ENCODE data around the gene HSD11B1L. TPM values are rescaled to one million over a fixed set of nuclear protein-coding genes. Genes with fewer than 3 reads are reported as not detected.
"Not testable (repeated sequence)": the region's sequence is repeated elsewhere in the genome, so short reads cannot be mapped to it uniquely, and the experiment has no call there.

The HSD11B1L gene
- total RNA-seq, 1 experiment from 2014 or later: 2.4 TPM

DNA sequence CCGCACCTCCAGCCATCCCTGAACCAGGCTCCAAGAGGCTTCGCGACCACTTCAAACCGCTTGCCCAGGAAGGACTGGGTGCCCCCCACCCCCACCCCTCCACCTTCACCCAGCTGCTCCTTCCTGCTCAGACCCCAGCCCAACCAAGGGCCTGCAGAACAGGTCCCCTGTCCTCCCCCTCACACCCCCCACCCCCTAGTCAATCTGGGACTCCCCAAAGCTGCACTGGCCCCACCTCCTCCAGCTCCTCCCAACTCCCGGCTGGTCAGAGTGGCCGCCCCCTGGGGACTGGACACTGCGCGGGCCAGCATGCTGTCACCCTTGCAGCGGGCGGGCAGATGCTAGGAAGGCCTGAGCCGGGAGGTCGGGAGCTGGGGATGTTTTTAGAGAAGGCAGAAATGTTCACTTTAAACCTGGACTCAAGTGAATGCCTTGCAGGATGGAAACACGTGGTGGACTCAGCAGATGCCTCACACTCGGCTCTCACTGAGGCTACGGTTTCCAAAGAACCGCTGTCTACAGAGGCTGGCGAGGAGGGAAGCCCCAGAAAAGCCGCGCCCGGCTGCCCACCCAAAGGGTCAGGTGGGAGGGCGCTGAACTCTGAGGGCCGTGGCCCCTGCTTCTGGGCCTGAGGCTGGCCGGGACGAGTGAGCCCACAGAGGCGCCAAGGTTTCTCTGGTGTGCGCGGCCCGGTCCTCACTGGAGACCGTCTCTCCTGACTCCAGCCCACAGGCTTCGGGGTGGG, 17.2 kb downstream of the HSD11B1L start:
- ChIA-PET POLR2A (interaction anchor here (0.5 to 0.6 kb wide), 2 partner anchors 154 to 1597 kb away, joined by 3 to 4 read pairs; no protein-coding TSS in a partner anchor), CTCF (interaction anchor here (0.6 kb wide), 1 partner anchor 10 kb away, joined by 3 read pairs; no protein-coding TSS in a partner anchor)
- no peak for DNase-seq
- BruUV-seq (replicated peaks): no TSS peak
- Histone ChIP-seq H3K36me3 (ENCODE audit: control insufficient read depth, insufficient read depth, low read length) (peaks cover 4% of the 10 kb centered on the region), H3K9me3 (no peaks in the 10 kb centered on the region), H3K4me1 (no peaks in the 10 kb centered on the region), H3K27me3 (replicated peaks; ENCODE audit: control insufficient read depth, insufficient read depth, low read length) (no peaks in the 10 kb centered on the region), H3K4me3 (ENCODE audit: low read depth, low read length) (no peak overlapping the region)
- peak overlapping the region; percentile 24 for H3K27ac Mint-ChIP-seq (ENCODE audit: unreplicated experiment)
- intact Hi-C loops (cut with micrococcal nuclease; ENCODE audit: unreplicated experiment): no loop called here
- TF ChIP-seq CTCF (IDR thresholded peaks at IDR 0.05; ENCODE audit: insufficient read depth in 1 of 2, low read depth in 1 of 2, low read length in 1 of 2, severe bottlenecking in 1 of 2, unreplicated experiment in 1 of 2): no peak
- H3K9me3 Mint-ChIP-seq (ENCODE audit: unreplicated experiment): no peaks in the 10 kb centered on the region
- peaks cover 95% of the 10 kb centered on the region for H3K36me3 Mint-ChIP-seq (ENCODE audit: insufficient read depth, unreplicated experiment)
- H3K4me1 Mint-ChIP-seq (ENCODE audit: low read depth, unreplicated experiment): no peaks in the 10 kb centered on the region
- H3K27me3 Mint-ChIP-seq (ENCODE audit: insufficient read depth, unreplicated experiment): no peaks in the 10 kb centered on the region
- no peak overlapping the region for H3K4me3 Mint-ChIP-seq (ENCODE audit: unreplicated experiment)

GRCh38 chr19:5698635-5699422, 18.0 kb downstream of the HSD11B1L start:
- H3K27me3 ChIP-seq (replicated peaks; ENCODE audit: control insufficient read depth, insufficient read depth, low read length): no peaks in the 10 kb centered on the region
- no peaks in the 10 kb centered on the region for H3K9me3 ChIP-seq
- POLR2A ChIA-PET: interaction anchor here (0.6 to 1.1 kb wide), 2 partner anchors 8 to 1597 kb away, joined by 3 to 4 read pairs; no protein-coding TSS in a partner anchor
- BruUV-seq (replicated peaks): no TSS peak
- Mint-ChIP-seq H3K4me1 (ENCODE audit: low read depth, unreplicated experiment) (no peaks in the 10 kb centered on the region), H3K4me3 (ENCODE audit: unreplicated experiment) (no peak overlapping the region), H3K9me3 (ENCODE audit: unreplicated experiment) (no peaks in the 10 kb centered on the region), H3K27me3 (ENCODE audit: insufficient read depth, unreplicated experiment) (no peaks in the 10 kb centered on the region), H3K36me3 (ENCODE audit: insufficient read depth, unreplicated experiment) (peaks cover 95% of the 10 kb centered on the region), H3K27ac (ENCODE audit: unreplicated experiment) (no peak overlapping the region)
- TF ChIP-seq CTCF (IDR thresholded peaks at IDR 0.05; ENCODE audit: insufficient read depth in 1 of 2, low read depth in 1 of 2, low read length in 1 of 2, severe bottlenecking in 1 of 2, unreplicated experiment in 1 of 2): no peak
- CTCF ChIA-PET: no interaction called here
- DNase-seq: no peak
- H3K4me3 ChIP-seq (ENCODE audit: low read depth, low read length): no peak overlapping the region
- intact Hi-C loops (cut with micrococcal nuclease; ENCODE audit: unreplicated experiment): no loop called here
- H3K4me1 ChIP-seq: no peaks in the 10 kb centered on the region
- peaks cover 4% of the 10 kb centered on the region for H3K36me3 ChIP-seq (ENCODE audit: control insufficient read depth, insufficient read depth, low read length)

DNA sequence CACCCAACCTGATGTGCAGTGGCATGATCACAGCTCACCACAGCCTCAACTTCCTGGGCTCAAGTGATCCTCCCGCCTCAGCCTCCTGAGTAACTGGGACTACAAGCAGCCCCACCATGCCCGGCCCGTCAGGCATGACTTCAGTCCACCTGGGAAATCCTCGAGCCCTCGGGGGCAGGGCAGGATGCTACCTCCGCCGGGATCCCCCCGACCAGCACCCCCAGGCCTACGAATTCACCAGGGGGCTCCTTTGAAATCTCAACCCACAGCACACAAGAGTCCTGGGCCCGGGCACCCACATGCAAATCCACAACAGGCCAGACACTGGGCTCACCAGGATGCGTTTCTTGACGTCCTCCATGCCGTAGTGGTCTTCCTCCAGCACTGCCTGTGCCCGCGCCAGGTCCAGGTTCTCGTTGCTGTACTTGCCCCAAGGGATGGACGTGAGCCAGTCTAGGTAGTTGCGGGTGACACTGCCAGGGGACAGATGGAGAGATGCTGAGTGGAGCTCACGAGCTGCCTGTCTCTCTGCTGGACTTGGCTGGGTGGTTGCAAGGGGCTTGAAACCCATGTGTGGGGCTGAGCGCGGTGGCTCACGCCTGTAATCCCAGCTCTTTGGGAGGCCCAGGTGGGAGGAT, 19.7 kb downstream of the HSD11B1L start:
- Mint-ChIP-seq H3K27ac (ENCODE audit: unreplicated experiment) (no peak overlapping the region), H3K4me1 (ENCODE audit: low read depth, unreplicated experiment) (no peaks in the 10 kb centered on the region), H3K4me3 (ENCODE audit: unreplicated experiment) (no peak overlapping the region), H3K36me3 (ENCODE audit: insufficient read depth, unreplicated experiment) (peaks cover 95% of the 10 kb centered on the region), H3K27me3 (ENCODE audit: insufficient read depth, unreplicated experiment) (no peaks in the 10 kb centered on the region), H3K9me3 (ENCODE audit: unreplicated experiment) (no peaks in the 10 kb centered on the region)
- Histone ChIP-seq H3K36me3 (ENCODE audit: control insufficient read depth, insufficient read depth, low read length) (peaks cover 7% of the 10 kb centered on the region), H3K9me3 (no peaks in the 10 kb centered on the region), H3K4me1 (no peaks in the 10 kb centered on the region), H3K27me3 (replicated peaks; ENCODE audit: control insufficient read depth, insufficient read depth, low read length) (no peaks in the 10 kb centered on the region), H3K4me3 (ENCODE audit: low read depth, low read length) (no peak overlapping the region)
- no peak for DNase-seq
- CTCF ChIA-PET: no interaction called here
- BruUV-seq (replicated peaks): no TSS peak
- TF ChIP-seq CTCF (IDR thresholded peaks at IDR 0.05; ENCODE audit: insufficient read depth in 1 of 2, low read depth in 1 of 2, low read length in 1 of 2, severe bottlenecking in 1 of 2, unreplicated experiment in 1 of 2): no peak
- POLR2A ChIA-PET: no interaction called here
- intact Hi-C loops (cut with micrococcal nuclease; ENCODE audit: unreplicated experiment): no loop called here

GRCh38 chr19:5702053-5702410, 21.2 kb downstream of the HSD11B1L start:
- H3K27ac Mint-ChIP-seq (ENCODE audit: unreplicated experiment); POLR2A ChIA-PET; H3K27me3 Mint-ChIP-seq (ENCODE audit: insufficient read depth, unreplicated experiment); BruUV-seq (replicated peaks); H3K4me3 Mint-ChIP-seq (ENCODE audit: unreplicated experiment); intact Hi-C loops (cut with micrococcal nuclease; ENCODE audit: unreplicated experiment); CTCF ChIA-PET; H3K27me3 ChIP-seq (replicated peaks; ENCODE audit: control insufficient read depth, insufficient read depth, low read length); DNase-seq; H3K4me3 ChIP-seq (ENCODE audit: low read depth, low read length); H3K4me1 ChIP-seq; H3K36me3 ChIP-seq (ENCODE audit: control insufficient read depth, insufficient read depth, low read length); H3K9me3 Mint-ChIP-seq (ENCODE audit: unreplicated experiment); H3K4me1 Mint-ChIP-seq (ENCODE audit: low read depth, unreplicated experiment); H3K9me3 ChIP-seq: not testable (repeated sequence)
- H3K36me3 Mint-ChIP-seq (ENCODE audit: insufficient read depth, unreplicated experiment): peaks cover 94% of the 10 kb centered on the region

Measured in Caco-2 (cell line).